Neural cell (in vitro differentiated cells): ENCODE results near the gene MIAT. TPM values are rescaled to one million over a fixed set of nuclear protein-coding genes. Genes with fewer than 3 reads are reported as not detected.

Source experiments
- H2AFZ ChIP-seq: fragments of 200-600, 300-800 bp; sonication (generic), shearing (Covaris generic); 2 replicates; pipeline ENCODE4 v1.6.0; 2014; ENCODE audit warnings: low read depth, mild to moderate bottlenecking, antibody characterized with exemption, low read length, moderate library complexity
- H3F3A ChIP-seq: fragments of 200-600 bp; shearing (Covaris generic); 2 replicates; pipeline ENCODE4 v1.6.1; 2016; ENCODE audit warnings: mild to moderate bottlenecking, moderate library complexity, mixed read lengths, antibody characterized with exemption, low read length; ENCODE audit not compliant: insufficient read depth, poor library complexity, severe bottlenecking
- H3K27ac ChIP-seq: fragments of 200-600, 300-800 bp; sonication (generic), shearing (Covaris generic); 2 replicates; pipeline ENCODE4 v1.5.1; 2014; ENCODE audit warnings: mild to moderate bottlenecking, low read length, moderate library complexity
- H3K27me3 ChIP-seq: fragments of 300-800, 200-600 bp; sonication (generic), shearing (Covaris generic); 2 replicates; pipeline ENCODE4 v1.6.0; 2014; ENCODE audit warnings: mild to moderate bottlenecking, low read depth, low read length, moderate library complexity; ENCODE audit not compliant: insufficient read depth
- H3K36me3 ChIP-seq: fragments of 300-800, 200-600 bp; sonication (generic), shearing (Covaris generic); 2 replicates; pipeline ENCODE4 v1.5.1; 2014; ENCODE audit warnings: mild to moderate bottlenecking, antibody characterized with exemption, low read length, moderate library complexity; ENCODE audit not compliant: insufficient read depth
- H3K4me2 ChIP-seq: fragments of 300-800, 200-600 bp; sonication (generic), shearing (Covaris generic); 2 replicates; pipeline ENCODE4 v1.6.0; 2014; ENCODE audit warnings: mild to moderate bottlenecking, low read length
- H3K4me3 ChIP-seq: fragments of 300-800, 200-600 bp; sonication (generic), shearing (Covaris generic); 2 replicates; pipeline ENCODE4 v1.5.1; 2014; ENCODE audit warnings: mild to moderate bottlenecking, low read length, moderate library complexity
- H3K79me2 ChIP-seq: fragments of 200-600 bp; shearing (Covaris generic); replicated peaks from 2 replicates; pipeline ENCODE4 v1.6.0; 2014; ENCODE audit warnings: mild to moderate bottlenecking, low read length, moderate library complexity; ENCODE audit not compliant: insufficient read depth
- H3K9ac ChIP-seq: fragments of 300-800, 200-600 bp; sonication (generic), shearing (Covaris generic); 2 replicates; pipeline ENCODE4 v1.6.1; 2016; ENCODE audit warnings: mild to moderate bottlenecking, low read length, mixed read lengths
- H3K9me2 ChIP-seq: fragments of 200-600 bp; shearing (Covaris generic); 2 replicates; pipeline ENCODE4 v1.6.1; 2016; ENCODE audit warnings: mild to moderate bottlenecking, low read length, mixed read lengths; ENCODE audit not compliant: insufficient read depth
- H3K9me3 ChIP-seq: fragments of 200-600, 300-800 bp; sonication (generic), shearing (Covaris generic); 2 replicates; pipeline ENCODE4 v1.6.1; 2016; ENCODE audit warnings: mild to moderate bottlenecking, mixed run types, low read length, moderate library complexity, mixed read lengths
- H4K20me1 ChIP-seq: fragments of 200-600 bp; shearing (Covaris generic); 2 replicates; pipeline ENCODE4 v1.6.1; 2016; ENCODE audit warnings: mild to moderate bottlenecking, mixed run types; ENCODE audit not compliant: insufficient read depth
- EP300 ChIP-seq: fragments of 450-650 bp; conservative IDR thresholded peaks from 2 replicates; pipeline ENCODE4 v1.6.1; 2014; ENCODE audit warnings: antibody characterized with exemption, mild to moderate bottlenecking, moderate library complexity; ENCODE audit not compliant: poor library complexity, severe bottlenecking
- EZH2 ChIP-seq: fragments of 200-600, 300-800 bp; shearing (Covaris generic), sonication (generic); IDR thresholded peaks from 2 replicates; pipeline ENCODE4 v1.6.1; 2014; ENCODE audit warnings: antibody characterized with exemption, low read length, borderline replicate concordance, mild to moderate bottlenecking; ENCODE audit not compliant: insufficient read depth, poor library complexity, severe bottlenecking
- MXI1 ChIP-seq: fragments of 450-650 bp; conservative IDR thresholded peaks from 2 replicates; pipeline ENCODE4 v1.6.1; 2014; ENCODE audit warnings: antibody characterized with exemption, mild to moderate bottlenecking; ENCODE audit not compliant: poor library complexity, severe bottlenecking
- POLR2AphosphoS5 ChIP-seq: IDR thresholded peaks from 2 replicates; pipeline ENCODE4 v1.6.1; 2012
- RAD21 ChIP-seq: fragments of 450-650 bp; conservative IDR thresholded peaks from 2 replicates; pipeline ENCODE4 v1.6.1; 2014; ENCODE audit warnings: antibody characterized with exemption, mild to moderate bottlenecking, moderate library complexity
- SMC3 ChIP-seq: fragments of 450-650 bp; conservative IDR thresholded peaks from 2 replicates; pipeline ENCODE4 v1.6.1; 2014; ENCODE audit warnings: antibody characterized with exemption, mild to moderate bottlenecking, moderate library complexity; ENCODE audit not compliant: poor library complexity
- TAF1 ChIP-seq: IDR thresholded peaks from 2 replicates; pipeline ENCODE4 v1.6.1; 2012; ENCODE audit warnings: low read depth
- polyA plus RNA-seq: library from polyadenylated mRNA; depleted of rRNA; stranded (reverse); fragments of >200 nt; gene quantifications from 2 replicates; pipeline ENCODE4 v1.2.3, GENCODE V29; 2014
- TF ChIP-seq, protein P1 (sequence below): fragments of 450-650 bp; IDR thresholded peaks from 2 replicates; pipeline ENCODE4 v1.5.1; 2014; ENCODE audit warnings: antibody characterized with exemption, mild to moderate bottlenecking, moderate library complexity; ENCODE audit not compliant: poor library complexity, severe bottlenecking
- TF ChIP-seq, protein P2 (sequence below): IDR thresholded peaks from 2 replicates; pipeline ENCODE4 v1.6.1; 2012; ENCODE audit warnings: borderline replicate concordance

Gene MIAT
- polyA plus RNA-seq, 1 donor from 2014 or later: 529 TPM

DNA sequence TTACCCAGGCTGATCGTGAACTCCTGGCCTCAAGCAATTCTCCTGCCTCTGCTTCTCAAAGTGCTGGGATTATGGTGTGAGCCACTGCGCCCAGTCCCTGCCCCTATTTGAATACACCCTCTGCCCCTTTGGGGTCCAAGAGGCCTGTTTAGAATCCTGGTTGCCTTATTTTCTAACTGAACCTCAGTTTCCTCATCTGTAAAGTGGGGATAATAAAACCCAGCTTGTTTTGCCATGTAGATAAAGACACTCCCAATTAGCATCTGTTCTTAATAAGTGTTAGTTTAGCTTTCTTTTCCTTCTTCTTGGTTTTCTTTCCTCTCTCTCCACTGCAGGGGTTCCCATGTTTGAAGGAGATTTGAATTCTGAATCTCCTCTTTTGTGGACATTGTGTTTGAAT is 4.8 kb downstream of the MIAT start:
- Histone ChIP-seq H3K27ac (no peak overlapping the region), H3K9me2 (no peaks in the 10 kb centered on the region), H3K4me2 (no peak overlapping the region), H2AFZ (no peak overlapping the region), H3K36me3 (peaks cover 6% of the 10 kb centered on the region), H3K4me3 (peak overlapping the region; percentile 31), H3K9me3 (no peaks in the 10 kb centered on the region), H3K9ac (no peak overlapping the region), H3F3A (peaks cover 4% of the 10 kb centered on the region), H3K79me2 (peaks cover 71% of the 10 kb centered on the region), H3K27me3 (no peaks in the 10 kb centered on the region), H4K20me1 (peaks cover 26% of the 10 kb centered on the region)
- TF ChIP-seq MXI1 (no peak), EZH2 (no peak), EP300 (no peak), RAD21 (no peak), POLR2AphosphoS5 (no peak), TAF1 (no peak), SMC3 (no peak)
- TF ChIP-seq, protein P1, sequence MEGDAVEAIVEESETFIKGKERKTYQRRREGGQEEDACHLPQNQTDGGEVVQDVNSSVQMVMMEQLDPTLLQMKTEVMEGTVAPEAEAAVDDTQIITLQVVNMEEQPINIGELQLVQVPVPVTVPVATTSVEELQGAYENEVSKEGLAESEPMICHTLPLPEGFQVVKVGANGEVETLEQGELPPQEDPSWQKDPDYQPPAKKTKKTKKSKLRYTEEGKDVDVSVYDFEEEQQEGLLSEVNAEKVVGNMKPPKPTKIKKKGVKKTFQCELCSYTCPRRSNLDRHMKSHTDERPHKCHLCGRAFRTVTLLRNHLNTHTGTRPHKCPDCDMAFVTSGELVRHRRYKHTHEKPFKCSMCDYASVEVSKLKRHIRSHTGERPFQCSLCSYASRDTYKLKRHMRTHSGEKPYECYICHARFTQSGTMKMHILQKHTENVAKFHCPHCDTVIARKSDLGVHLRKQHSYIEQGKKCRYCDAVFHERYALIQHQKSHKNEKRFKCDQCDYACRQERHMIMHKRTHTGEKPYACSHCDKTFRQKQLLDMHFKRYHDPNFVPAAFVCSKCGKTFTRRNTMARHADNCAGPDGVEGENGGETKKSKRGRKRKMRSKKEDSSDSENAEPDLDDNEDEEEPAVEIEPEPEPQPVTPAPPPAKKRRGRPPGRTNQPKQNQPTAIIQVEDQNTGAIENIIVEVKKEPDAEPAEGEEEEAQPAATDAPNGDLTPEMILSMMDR: no peak
- TF ChIP-seq, protein P2, sequence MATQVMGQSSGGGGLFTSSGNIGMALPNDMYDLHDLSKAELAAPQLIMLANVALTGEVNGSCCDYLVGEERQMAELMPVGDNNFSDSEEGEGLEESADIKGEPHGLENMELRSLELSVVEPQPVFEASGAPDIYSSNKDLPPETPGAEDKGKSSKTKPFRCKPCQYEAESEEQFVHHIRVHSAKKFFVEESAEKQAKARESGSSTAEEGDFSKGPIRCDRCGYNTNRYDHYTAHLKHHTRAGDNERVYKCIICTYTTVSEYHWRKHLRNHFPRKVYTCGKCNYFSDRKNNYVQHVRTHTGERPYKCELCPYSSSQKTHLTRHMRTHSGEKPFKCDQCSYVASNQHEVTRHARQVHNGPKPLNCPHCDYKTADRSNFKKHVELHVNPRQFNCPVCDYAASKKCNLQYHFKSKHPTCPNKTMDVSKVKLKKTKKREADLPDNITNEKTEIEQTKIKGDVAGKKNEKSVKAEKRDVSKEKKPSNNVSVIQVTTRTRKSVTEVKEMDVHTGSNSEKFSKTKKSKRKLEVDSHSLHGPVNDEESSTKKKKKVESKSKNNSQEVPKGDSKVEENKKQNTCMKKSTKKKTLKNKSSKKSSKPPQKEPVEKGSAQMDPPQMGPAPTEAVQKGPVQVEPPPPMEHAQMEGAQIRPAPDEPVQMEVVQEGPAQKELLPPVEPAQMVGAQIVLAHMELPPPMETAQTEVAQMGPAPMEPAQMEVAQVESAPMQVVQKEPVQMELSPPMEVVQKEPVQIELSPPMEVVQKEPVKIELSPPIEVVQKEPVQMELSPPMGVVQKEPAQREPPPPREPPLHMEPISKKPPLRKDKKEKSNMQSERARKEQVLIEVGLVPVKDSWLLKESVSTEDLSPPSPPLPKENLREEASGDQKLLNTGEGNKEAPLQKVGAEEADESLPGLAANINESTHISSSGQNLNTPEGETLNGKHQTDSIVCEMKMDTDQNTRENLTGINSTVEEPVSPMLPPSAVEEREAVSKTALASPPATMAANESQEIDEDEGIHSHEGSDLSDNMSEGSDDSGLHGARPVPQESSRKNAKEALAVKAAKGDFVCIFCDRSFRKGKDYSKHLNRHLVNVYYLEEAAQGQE: no peak

DNA sequence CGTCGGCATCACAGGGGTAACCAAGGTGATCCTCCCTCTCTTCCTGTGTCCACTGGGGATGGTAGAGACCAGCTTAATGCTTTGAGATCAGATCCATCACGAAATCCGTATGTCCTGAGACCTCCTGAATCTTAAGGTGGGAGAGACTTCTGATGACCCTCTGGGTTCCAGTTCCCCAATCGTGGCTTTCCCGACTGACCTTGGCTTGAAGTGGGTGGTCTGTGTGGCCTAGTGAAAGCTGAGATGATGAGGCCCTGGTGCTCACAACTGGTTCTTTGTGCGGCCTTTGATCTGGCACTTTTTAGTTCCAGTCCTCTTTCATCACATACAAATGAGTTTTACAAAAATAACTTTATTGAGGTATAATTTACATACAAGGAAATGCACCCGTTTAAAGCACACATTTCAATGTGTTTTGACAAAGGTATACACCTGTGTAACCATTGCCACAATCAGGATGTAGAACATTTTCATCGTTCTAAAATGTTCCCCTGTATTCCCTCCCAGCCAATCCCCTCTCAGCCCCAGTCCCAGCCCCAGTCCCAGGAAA is 6.1 kb downstream of the MIAT start:
- peaks cover 26% of the 10 kb centered on the region for H4K20me1 ChIP-seq
- H3K9me3 ChIP-seq: no peaks in the 10 kb centered on the region
- H3K9me2 ChIP-seq: no peaks in the 10 kb centered on the region
- no peak overlapping the region for H3K27ac ChIP-seq
- H3K36me3 ChIP-seq: peaks cover 6% of the 10 kb centered on the region
- no peak for TF ChIP-seq POLR2AphosphoS5
- no peak for TF ChIP-seq TAF1
- TF ChIP-seq MXI1: no peak
- TF ChIP-seq, protein P2: no peak
- TF ChIP-seq, protein P1: no peak
- TF ChIP-seq RAD21: no peak
- TF ChIP-seq EP300: no peak
- TF ChIP-seq SMC3: no peak
- no peak for TF ChIP-seq EZH2
- H3K79me2 ChIP-seq: peaks cover 59% of the 10 kb centered on the region
- no peak overlapping the region for H3K9ac ChIP-seq
- no peak overlapping the region for H2AFZ ChIP-seq
- no peak overlapping the region for H3K4me3 ChIP-seq
- H3K4me2 ChIP-seq: no peak overlapping the region
- H3F3A ChIP-seq: peaks cover 4% of the 10 kb centered on the region
- H3K27me3 ChIP-seq: no peaks in the 10 kb centered on the region
